SU-DHL-6 (cell line): ENCODE data around the gene CXCL3.

Experiments
- H2AFZ ChIP-seq: fragments of 200-600 bp; sonication (generic); 2 replicates; pipeline ENCODE4 v1.6.1; 2014; ENCODE audit warnings: low read depth, mild to moderate bottlenecking, moderate library complexity, mixed read lengths, antibody characterized with exemption, low read length; ENCODE audit not compliant: severe bottlenecking
- H3F3A ChIP-seq: fragments of 200-600 bp; shearing (Covaris generic); 2 replicates; pipeline ENCODE4 v1.6.0; 2016; ENCODE audit warnings: antibody characterized with exemption, mild to moderate bottlenecking; ENCODE audit not compliant: insufficient read depth
- H3K27ac ChIP-seq: fragments of 200-600 bp; sonication (generic); 2 replicates; pipeline ENCODE4 v1.5.1; 2016; ENCODE audit warnings: low read depth, mild to moderate bottlenecking, low read length, moderate library complexity, mixed read lengths
- H3K27me3 ChIP-seq: fragments of 200-600 bp; sonication (generic), shearing (Covaris generic); 2 replicates; pipeline ENCODE4 v1.6.0; 2014; ENCODE audit warnings: mild to moderate bottlenecking, low read length
- H3K36me3 ChIP-seq: fragments of 200-600 bp; sonication (generic); 2 replicates; pipeline ENCODE4 v1.6.1; 2014; ENCODE audit warnings: mild to moderate bottlenecking, low read length, mixed read lengths
- H3K4me2 ChIP-seq: fragments of 300-600, 200-600 bp; shearing (Covaris generic), sonication (generic); 2 replicates; pipeline ENCODE4 v1.6.0; 2014; ENCODE audit warnings: low read length, low read depth, mild to moderate bottlenecking; ENCODE audit not compliant: poor library complexity, severe bottlenecking
- H3K4me3 ChIP-seq: fragments of 200-600 bp; sonication (generic); 2 replicates; pipeline ENCODE4 v1.5.1; 2014; ENCODE audit warnings: antibody characterized with exemption, low read length, mild to moderate bottlenecking, mixed read lengths; ENCODE audit not compliant: insufficient read depth, poor library complexity, severe bottlenecking
- H3K79me2 ChIP-seq: fragments of 200-600 bp; sonication (generic); 2 replicates; pipeline ENCODE4 v1.6.1; 2014; ENCODE audit warnings: mild to moderate bottlenecking, low read length, moderate library complexity; ENCODE audit not compliant: insufficient read depth
- H3K9ac ChIP-seq: fragments of 200-600 bp; sonication (generic); 2 replicates; pipeline ENCODE4 v1.7.0; 2014; ENCODE audit warnings: mild to moderate bottlenecking, low read length
- H3K9me2 ChIP-seq: fragments of 200-600 bp; sonication (generic); replicated peaks from 2 replicates; pipeline ENCODE4 v1.6.1; 2014; ENCODE audit warnings: low read length; ENCODE audit not compliant: insufficient read depth
- H3K9me3 ChIP-seq: fragments of 200-600 bp; sonication (generic); 2 replicates; pipeline ENCODE4 v1.6.1; 2014; ENCODE audit warnings: low read length, mixed read lengths; ENCODE audit not compliant: insufficient read depth
- H4K20me1 ChIP-seq: fragments of 200-600 bp; sonication (generic); 2 replicates; pipeline ENCODE4 v1.6.1; 2014; ENCODE audit warnings: low read depth, mild to moderate bottlenecking, antibody characterized with exemption, low read length, moderate library complexity, mixed read lengths
- CTCF ChIP-seq: fragments of 200-600 bp; sonication (generic); IDR thresholded peaks from one replicate; pipeline ENCODE4 v1.5.1; 2017; ENCODE audit warnings: antibody characterized with exemption, mild to moderate bottlenecking, low read length, moderate library complexity; ENCODE audit not compliant: insufficient read depth, poor library complexity, severe bottlenecking
- EZH2phosphoT487 ChIP-seq: fragments of 200-600 bp; sonication (generic), shearing (Covaris generic); conservative IDR thresholded peaks from 2 replicates; pipeline ENCODE4 v1.6.1; 2018; ENCODE audit warnings: mild to moderate bottlenecking, antibody characterized with exemption, low read length, moderate library complexity, mixed read lengths

CXCL3 gene

GRCh38 chr4:74012130-74012529, 26.4 kb downstream of the CXCL3 start:
- Histone ChIP-seq H3K9ac (no peak overlapping the region), H3K4me3 (no peak overlapping the region), H3K79me2 (no peaks in the 10 kb centered on the region), H3K9me3 (no peaks in the 10 kb centered on the region), H4K20me1 (no peaks in the 10 kb centered on the region), H3F3A (no peaks in the 10 kb centered on the region), H3K9me2 (no peaks in the 10 kb centered on the region), H3K27ac (no peak overlapping the region), H3K4me2 (no peak overlapping the region), H3K36me3 (no peaks in the 10 kb centered on the region), H2AFZ (no peak overlapping the region), H3K27me3 (no peaks in the 10 kb centered on the region)
- TF ChIP-seq CTCF (no peak), EZH2phosphoT487 (no peak)

GRCh38 chr4:74009307-74009706, 29.2 kb downstream of the CXCL3 start:
- H4K20me1 ChIP-seq, result no peaks in the 10 kb centered on the region
- no peak overlapping the region for H2AFZ ChIP-seq
- H3F3A ChIP-seq, result no peaks in the 10 kb centered on the region
- TF ChIP-seq CTCF (no peak), EZH2phosphoT487 (no peak)
- H3K27ac ChIP-seq, result no peak overlapping the region
- no peaks in the 10 kb centered on the region for H3K9me3 ChIP-seq
- H3K27me3 ChIP-seq, result no peaks in the 10 kb centered on the region
- no peaks in the 10 kb centered on the region for H3K9me2 ChIP-seq
- H3K4me3 ChIP-seq, result no peak overlapping the region
- no peak overlapping the region for H3K4me2 ChIP-seq
- H3K79me2 ChIP-seq, result no peaks in the 10 kb centered on the region
- H3K9ac ChIP-seq, result no peak overlapping the region
- H3K36me3 ChIP-seq, result no peaks in the 10 kb centered on the region

- no peak overlapping the region for H3K4me2 ChIP-seq
- H3K27me3 ChIP-seq, result no peaks in the 10 kb centered on the region
- no peaks in the 10 kb centered on the region for H3K9me2 ChIP-seq
- no peaks in the 10 kb centered on the region for H4K20me1 ChIP-seq
- H3K36me3 ChIP-seq, result no peaks in the 10 kb centered on the region
- TF ChIP-seq CTCF, result no peak
- no peak for TF ChIP-seq EZH2phosphoT487
- no peak overlapping the region for H3K9ac ChIP-seq
- no peak overlapping the region for H3K27ac ChIP-seq
- H3K79me2 ChIP-seq, result no peaks in the 10 kb centered on the region
- no peaks in the 10 kb centered on the region for H3K9me3 ChIP-seq
- H3K4me3 ChIP-seq, result no peak overlapping the region
- H3F3A ChIP-seq, result no peaks in the 10 kb centered on the region
- H2AFZ ChIP-seq, result no peak overlapping the region
Observed at GRCh38 chr4:74006009-74006476, 32.4 kb downstream of the CXCL3 start.
